22Rv1 (cell line): Measurements from ENCODE around the gene EED.

Experiments
- H3K27ac ChIP-seq: fragments of 450-650 bp; 2 replicates; pipeline ENCODE4 v1.5.1; 2017
- ZFX ChIP-seq: fragments of 450-650 bp; IDR thresholded peaks from 2 replicates; pipeline ENCODE4 v1.6.1; 2017; ENCODE audit warnings: antibody characterized with exemption, borderline replicate concordance
- TF ChIP-seq, protein P1 (sequence below): fragments of 450-650 bp; IDR thresholded peaks from 2 replicates; pipeline ENCODE4 v1.5.1; 2017; ENCODE audit warnings: mild to moderate bottlenecking

The EED gene

DNA sequence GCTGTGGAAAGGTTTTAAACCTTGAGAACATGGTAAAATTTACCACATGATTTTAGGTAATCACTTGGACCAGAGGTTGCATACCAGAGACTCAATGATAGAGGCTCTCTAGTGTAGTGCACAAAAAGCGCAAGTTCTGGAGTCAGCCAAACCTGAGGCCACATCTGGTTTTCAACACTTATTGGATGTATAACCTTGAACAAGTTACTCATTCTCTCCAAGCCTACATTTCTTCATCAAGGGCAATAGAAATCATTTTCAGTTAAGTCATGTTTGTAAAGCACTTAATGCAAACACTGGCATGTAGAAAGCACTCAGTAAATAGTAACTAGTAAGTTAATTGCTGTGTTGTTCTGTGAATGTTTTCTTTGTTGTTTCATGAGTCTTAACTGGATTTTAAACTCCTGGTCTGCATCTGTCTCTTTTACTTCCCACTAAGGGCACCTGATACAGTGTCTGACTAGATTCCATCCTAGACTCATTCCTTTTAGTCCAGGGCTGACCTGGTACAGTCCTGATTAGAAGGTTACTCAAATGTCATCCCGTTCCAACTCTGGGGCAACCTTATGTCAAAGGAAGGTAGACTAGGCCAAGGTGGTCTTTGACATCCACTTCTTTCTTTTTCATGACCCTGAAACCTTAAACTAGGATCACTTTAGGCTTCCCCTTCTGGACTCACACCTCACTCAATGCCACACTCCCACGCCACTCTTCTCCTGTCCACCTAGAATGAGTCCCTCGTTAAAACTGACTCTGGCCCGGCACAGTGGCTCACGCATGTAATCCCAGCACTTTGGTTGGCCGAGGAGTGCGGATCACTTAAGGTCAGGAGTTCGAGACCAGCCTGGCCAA lies 34.5 kb upstream of the EED start:
- H3K27ac ChIP-seq = no peak overlapping the region
- no peak for TF ChIP-seq ZFX
- TF ChIP-seq, protein P1, sequence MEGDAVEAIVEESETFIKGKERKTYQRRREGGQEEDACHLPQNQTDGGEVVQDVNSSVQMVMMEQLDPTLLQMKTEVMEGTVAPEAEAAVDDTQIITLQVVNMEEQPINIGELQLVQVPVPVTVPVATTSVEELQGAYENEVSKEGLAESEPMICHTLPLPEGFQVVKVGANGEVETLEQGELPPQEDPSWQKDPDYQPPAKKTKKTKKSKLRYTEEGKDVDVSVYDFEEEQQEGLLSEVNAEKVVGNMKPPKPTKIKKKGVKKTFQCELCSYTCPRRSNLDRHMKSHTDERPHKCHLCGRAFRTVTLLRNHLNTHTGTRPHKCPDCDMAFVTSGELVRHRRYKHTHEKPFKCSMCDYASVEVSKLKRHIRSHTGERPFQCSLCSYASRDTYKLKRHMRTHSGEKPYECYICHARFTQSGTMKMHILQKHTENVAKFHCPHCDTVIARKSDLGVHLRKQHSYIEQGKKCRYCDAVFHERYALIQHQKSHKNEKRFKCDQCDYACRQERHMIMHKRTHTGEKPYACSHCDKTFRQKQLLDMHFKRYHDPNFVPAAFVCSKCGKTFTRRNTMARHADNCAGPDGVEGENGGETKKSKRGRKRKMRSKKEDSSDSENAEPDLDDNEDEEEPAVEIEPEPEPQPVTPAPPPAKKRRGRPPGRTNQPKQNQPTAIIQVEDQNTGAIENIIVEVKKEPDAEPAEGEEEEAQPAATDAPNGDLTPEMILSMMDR = no peak

DNA sequence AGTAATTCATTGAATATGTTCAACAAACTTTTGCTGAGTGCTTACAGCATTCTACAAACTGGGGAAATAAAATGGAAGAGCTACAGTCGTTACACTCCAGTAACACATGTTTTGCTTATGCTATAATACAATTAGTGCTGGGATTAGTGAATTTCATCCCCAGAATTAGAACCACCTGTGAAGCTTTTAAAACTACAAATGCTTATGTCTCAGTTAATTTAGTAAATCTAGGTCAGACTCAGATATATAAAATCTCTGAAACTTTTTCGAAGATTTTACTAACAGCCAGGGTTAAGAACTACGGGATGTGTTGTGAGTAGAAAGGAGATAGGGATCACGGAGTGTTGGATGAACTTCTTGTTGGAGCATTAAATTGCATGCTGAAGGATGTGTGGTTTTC lies 33.7 kb upstream of the EED start:
- no peak overlapping the region for H3K27ac ChIP-seq
- TF ChIP-seq, protein P1 = no peak
- no peak for TF ChIP-seq ZFX

DNA sequence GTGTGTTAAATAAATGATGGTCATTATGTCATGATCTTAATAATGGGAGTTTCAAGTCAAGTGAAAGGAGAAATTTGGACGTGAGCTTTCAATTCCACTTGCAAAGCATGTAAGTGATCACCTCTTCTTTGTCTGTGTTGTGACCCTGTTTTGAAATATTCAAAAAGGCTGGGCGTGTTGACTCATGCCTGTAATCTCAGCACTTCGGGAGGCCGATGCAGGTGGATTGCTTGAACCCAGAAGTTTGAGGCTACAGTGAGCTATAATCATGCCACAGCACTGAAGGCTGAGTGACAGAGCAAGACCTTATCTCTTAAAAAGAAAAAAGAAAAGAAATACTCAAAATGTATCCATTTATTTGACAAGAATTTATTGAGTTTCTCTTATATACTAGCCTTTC lies 32.9 kb upstream of the EED start:
- H3K27ac ChIP-seq = no peak overlapping the region
- TF ChIP-seq, protein P1 = no peak
- no peak for TF ChIP-seq ZFX

DNA sequence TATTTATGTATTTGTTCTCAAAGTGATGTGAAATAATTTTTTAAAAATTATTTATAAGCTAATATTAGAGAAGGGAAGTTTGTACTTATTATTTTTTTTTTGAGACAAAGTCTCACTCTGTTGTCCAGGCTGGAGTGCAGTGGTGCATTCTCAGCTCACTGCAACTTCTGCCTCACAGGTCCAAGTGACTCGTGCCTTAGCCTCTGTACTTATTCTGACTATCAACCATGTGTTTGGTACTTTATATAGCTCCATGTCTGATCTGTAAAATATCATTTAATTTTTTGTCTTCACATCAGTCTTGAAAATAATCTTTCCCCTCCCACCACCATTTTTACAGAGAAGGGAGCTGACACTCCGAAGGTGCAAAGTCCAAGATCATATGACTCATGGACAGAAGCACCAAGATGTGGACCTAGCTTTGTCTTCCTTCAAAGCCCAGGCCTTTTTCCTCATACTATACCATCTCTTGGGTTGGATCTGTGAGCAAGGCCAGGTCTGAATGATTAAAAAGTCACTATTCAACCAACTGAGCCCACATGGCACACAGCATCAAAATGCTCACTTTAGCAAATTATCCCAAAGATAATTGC lies 32.4 kb upstream of the EED start:
- TF ChIP-seq, protein P1 = no peak
- TF ChIP-seq ZFX = no peak
- no peak overlapping the region for H3K27ac ChIP-seq

DNA sequence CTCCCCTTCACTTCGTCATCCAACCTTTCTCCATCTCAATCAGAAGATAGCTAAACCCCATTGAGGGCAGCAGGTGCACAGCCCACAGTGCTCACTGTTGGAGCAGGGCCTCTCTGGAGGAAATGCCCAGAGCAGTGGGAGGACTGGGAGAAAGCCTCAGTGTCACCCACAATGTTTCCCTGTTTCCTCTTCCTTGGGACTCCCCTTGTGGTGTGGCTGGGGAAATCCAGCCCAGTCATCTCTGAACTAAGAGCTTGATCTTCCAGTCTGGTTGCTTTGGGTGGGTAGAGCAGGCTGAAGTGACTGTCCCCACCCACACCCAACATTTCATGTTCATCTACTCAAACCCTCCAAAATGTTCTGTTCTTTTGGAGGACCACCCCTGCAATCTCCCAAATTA lies 29.8 kb upstream of the EED start:
- no peak overlapping the region for H3K27ac ChIP-seq
- TF ChIP-seq, protein P1 = no peak
- no peak for TF ChIP-seq ZFX

DNA sequence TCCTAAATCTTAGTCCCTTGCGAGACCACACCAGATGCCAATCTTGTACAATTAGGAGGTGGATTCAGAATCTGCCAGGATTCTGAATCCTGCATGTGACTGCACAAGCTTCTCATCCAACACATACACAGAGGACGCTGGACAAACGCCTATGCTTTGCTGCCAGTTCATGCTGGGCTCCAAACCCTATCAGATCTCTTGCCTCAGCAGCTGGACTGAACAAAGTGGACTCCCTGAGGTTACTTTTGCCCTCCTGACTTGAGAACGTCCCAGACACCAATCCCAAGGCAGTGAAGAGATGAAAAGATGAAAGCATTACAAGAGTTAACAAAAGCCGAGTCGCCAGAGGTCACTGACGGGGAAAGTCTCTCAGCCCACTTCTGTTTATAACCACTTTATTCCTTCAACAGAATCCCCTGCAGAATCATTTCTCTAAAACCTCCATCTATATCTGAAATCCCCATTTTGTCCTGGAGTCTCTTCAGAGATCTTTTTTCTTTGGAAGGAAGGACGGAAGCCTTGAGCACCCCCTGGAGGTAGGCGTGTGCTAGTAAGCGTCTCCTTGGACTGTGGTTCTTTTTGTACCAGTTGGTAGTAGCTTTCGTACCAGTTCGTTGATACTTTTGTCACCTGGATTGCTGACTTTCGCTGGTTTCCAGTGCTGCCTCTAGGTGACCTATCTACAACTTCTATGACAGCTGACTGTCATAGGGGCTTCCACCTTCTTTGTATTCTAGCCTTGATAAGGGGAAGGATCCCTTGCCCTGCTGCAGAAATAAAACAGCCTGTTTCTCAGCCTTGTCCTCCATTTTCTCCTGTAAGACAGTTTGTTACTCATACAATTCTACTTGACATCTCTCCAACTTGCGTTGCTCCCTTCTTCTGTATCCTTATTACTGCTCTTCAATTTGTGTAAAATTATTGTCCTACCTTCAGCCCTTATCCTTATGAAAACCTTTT lies 26.1 kb upstream of the EED start:
- no peak overlapping the region for H3K27ac ChIP-seq
- TF ChIP-seq, protein P1 = peak; percentile 92
- no peak for TF ChIP-seq ZFX
